Uterus (tissue), 2 donors: Measurements from ENCODE around the gene CBLC.

ENCODE experiments used
- CTCF ChIP-seq, 4 experiments: fragments of 200-600 bp in 2 of 4; fragments of 450-650 bp in 2 of 4; sonication (generic) in 2 of 4; IDR thresholded peaks; one replicate each; pipeline ENCODE4 v1.5.1; 2016 to 2019; ENCODE audit warnings: antibody characterized with exemption in 4 of 4, mild to moderate bottlenecking in 2 of 4, moderate library complexity in 1 of 4
- POLR2A ChIP-seq, 2 donors: fragments of 450-650 bp; IDR thresholded peaks; one replicate each; pipeline ENCODE4 v1.6.1; 2016; ENCODE audit warnings: antibody characterized with exemption in 2 of 2, mild to moderate bottlenecking in 1 of 2, moderate library complexity in 1 of 2

- no peak for TF ChIP-seq POLR2A (IDR thresholded peaks at IDR 0.05)
- no peak for TF ChIP-seq CTCF (IDR thresholded peaks at IDR 0.05)
These were observed 4.7 kb upstream of the CBLC start for GRCh38 chr19:44772959-44773358.
